VCaP (cell line): ENCODE data around the gene MCTP1.
A peak's percentile ranks its signal among the peaks of the same experiment; 100 is the strongest.

Experiments
- H3K27ac ChIP-seq: fragments of 450-650 bp; 2 replicates; pipeline ENCODE4 v1.5.1; 2017
- TF ChIP-seq, protein P1 (sequence below): fragments of 450-650 bp; conservative IDR thresholded peaks from 2 replicates; pipeline ENCODE4 v1.5.1; 2017; ENCODE audit warnings: mild to moderate bottlenecking, moderate library complexity

The MCTP1 gene

DNA sequence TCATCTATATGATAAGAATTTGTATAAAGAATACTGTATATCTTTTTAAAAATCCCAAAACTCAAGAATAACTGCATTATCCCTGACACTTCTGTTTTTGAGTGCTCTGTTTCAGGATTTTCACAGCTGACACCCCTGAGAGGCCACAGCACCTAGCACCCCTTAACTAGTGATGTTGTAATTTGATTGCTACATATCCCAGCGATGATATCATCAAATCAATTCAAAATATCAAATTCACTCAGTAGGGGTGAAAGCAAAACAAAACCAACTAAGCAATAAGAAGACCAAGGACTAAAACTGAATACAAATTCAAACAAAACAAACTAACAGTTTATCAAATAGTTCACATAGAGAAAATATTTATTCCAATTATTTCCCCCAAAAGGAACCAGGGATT lies 184.3 kb downstream of the MCTP1 start:
- no peak overlapping the region for H3K27ac ChIP-seq
- TF ChIP-seq, protein P1, sequence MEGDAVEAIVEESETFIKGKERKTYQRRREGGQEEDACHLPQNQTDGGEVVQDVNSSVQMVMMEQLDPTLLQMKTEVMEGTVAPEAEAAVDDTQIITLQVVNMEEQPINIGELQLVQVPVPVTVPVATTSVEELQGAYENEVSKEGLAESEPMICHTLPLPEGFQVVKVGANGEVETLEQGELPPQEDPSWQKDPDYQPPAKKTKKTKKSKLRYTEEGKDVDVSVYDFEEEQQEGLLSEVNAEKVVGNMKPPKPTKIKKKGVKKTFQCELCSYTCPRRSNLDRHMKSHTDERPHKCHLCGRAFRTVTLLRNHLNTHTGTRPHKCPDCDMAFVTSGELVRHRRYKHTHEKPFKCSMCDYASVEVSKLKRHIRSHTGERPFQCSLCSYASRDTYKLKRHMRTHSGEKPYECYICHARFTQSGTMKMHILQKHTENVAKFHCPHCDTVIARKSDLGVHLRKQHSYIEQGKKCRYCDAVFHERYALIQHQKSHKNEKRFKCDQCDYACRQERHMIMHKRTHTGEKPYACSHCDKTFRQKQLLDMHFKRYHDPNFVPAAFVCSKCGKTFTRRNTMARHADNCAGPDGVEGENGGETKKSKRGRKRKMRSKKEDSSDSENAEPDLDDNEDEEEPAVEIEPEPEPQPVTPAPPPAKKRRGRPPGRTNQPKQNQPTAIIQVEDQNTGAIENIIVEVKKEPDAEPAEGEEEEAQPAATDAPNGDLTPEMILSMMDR, result no peak

DNA sequence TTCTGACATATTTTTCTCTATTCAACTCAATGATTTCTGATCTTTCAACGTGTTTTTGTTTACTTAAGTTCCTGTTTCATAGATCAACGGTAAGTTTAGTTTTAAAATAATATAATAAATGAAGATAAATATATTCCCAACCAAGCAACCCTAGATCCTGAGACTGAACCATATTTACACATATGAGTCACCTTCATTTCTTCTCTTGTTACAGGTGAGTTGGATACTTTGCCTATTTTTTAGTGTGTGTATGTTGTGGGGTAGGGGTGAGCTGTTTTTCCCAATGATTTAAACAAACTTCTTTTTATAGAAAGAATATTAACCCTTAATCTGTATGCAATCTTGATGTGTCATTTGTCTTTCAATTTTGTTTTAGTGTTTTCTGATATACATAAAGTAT lies 186.9 kb downstream of the MCTP1 start:
- TF ChIP-seq, protein P1, result no peak
- no peak overlapping the region for H3K27ac ChIP-seq

DNA sequence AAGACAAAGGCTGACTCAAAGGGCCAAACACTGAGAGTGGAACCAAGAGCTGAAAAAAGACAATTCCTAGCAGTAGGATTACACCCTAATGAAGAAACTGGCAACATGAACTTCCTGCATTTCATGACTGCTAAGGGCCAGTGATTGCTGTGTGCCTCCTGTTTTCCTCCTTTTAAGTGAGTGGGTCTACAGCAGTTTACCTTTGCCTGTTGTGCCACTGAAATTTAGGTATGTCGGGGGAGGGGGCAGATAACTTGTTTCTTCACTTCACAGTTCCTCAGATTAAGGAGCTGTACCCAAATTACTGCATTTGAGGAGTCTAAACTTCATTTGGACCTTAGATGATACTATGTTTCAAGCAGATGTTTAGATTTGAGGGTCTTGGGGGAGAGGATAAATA lies 191.7 kb downstream of the MCTP1 start:
- TF ChIP-seq, protein P1, result no peak
- no peak overlapping the region for H3K27ac ChIP-seq

DNA sequence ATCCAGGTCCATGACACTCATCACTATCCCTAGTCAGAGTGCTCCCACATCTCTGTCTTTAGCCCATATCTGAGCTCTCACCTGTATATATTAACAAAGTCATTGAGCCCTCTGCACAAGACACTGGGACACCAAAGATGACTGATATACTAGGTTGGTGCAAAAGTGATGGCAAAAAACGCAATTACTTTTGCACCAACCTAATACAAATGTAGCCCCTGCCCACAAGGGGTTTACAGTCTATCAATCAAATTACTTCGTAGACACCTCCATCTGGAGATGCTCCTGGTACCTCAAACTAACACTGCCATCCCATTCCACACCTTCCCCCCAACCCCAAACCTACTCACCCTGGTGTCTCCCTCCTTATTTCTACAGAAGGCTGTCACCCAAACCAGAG lies 194.1 kb downstream of the MCTP1 start:
- TF ChIP-seq, protein P1, result no peak
- no peak overlapping the region for H3K27ac ChIP-seq

DNA sequence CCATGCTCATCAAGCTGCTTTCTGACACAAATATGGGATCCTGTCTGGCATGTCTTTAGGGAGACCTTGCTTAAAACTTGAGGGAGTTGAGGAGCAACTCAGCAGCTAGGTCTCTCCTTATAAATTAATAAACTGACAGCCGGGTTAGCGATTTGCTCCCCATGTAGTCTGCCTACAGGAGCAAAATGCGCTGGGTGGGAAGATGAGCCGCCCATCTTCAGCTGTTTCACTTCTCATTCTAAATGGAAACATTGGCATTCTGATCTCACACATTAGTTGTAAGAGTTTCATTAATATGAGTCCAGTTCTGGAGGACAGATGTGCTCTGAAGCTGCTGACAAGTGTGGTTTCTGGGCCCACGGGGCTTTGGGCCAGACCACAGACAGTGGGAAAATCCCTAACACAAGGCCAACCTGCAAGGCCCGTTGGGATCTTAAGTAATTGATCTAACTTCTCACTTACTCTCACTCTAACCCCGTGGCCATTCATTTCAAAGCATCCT lies 197.0 kb downstream of the MCTP1 start:
- no peak overlapping the region for H3K27ac ChIP-seq

DNA sequence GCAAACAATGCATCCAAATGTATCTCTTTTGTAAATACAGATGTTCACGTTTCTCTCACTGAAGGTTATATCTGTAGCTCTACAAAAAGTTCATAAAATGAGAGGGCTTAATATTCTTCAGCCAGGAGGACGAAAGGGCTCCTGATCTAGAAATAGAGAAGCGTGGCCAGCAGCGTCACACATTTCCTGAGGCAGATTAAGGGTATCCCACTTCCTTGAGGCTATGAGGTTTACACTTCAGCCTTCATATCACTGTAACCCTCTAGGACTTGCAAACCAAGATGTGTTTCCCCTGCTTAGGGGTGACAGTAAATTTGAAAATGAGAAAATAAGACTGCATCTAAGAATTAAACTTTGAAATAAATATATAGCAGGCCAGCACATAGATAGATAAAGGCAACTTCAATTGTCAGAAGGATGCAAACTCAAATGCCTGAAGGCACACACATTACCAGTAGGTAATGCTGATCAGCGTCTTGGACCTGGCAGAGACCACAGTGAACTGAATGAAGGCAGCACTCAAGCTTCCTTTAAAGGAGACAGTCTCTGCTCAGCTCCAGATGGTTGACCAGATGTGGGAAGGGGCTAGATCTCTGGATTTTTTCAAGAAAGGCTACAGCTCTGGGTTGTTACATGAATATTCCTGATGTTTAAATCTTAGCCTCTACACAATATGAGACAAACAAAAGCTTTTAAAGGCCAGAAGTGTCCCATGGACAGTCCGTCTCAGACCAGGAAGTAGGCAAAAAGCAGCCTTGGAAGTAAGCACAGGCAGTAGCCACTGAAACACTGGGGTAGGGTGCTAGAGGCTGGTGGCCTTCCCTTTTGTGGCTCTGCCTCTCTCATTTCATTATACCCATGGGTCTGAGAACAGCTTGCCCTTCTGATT lies 197.7 kb downstream of the MCTP1 start:
- TF ChIP-seq, protein P1, result no peak
- H3K27ac ChIP-seq, result no peak overlapping the region

More for the DNA sequence above, 197.0 kb downstream of the MCTP1 start:
- TF ChIP-seq, protein P1, result no peak

DNA sequence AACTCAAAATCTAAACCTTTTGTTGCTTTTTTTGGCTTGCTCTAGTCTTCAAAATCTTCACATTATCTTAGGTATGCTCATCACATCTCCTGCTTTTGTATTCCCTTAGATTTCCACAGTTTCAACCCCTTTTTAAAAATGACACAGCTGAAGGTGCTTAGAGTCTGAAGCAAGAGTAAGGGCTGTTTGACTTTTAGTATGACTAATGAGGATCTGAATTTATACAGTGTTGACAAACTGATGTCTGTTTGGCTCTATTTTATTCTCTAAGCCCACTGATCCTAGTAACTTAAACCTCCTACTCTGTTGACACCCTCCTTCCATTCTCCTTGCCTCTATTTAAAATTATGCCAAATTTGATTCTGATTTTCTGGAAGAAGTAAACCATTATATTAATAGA lies 200.1 kb downstream of the MCTP1 start:
- TF ChIP-seq, protein P1, result no peak
- H3K27ac ChIP-seq, result peak overlapping the region; percentile 0; the same call in 1 of the 2 replicates
